DND-41 (cell line): Measurements from ENCODE around the gene NACA.

ENCODE experiments used
- CTCF ChIP-seq: IDR thresholded peaks from 2 replicates; pipeline ENCODE4 v1.5.1; 2012; ENCODE audit warnings: borderline replicate concordance, low read length, moderate library complexity, mild to moderate bottlenecking; ENCODE audit not compliant: poor library complexity, severe bottlenecking; ENCODE audit errors: extremely low read depth
- EZH2 ChIP-seq: IDR thresholded peaks from 3 replicates; pipeline ENCODE4 v1.6.1; 2012; ENCODE audit warnings: borderline replicate concordance, low read depth, mild to moderate bottlenecking, moderate library complexity, low read length, inconsistent platforms; ENCODE audit not compliant: severe bottlenecking

GRCh38 chr12:56718636-56719035, 6.5 kb downstream of the NACA start:
- TF ChIP-seq CTCF (no peak), EZH2 (no peak)
